ENCODE data around the gene KIF11. TPM values are rescaled to one million over a fixed set of nuclear protein-coding genes. Genes with fewer than 3 reads are reported as not detected.

Gene KIF11
- total RNA-seq, 1 donor: 4.0 TPM

DNA sequence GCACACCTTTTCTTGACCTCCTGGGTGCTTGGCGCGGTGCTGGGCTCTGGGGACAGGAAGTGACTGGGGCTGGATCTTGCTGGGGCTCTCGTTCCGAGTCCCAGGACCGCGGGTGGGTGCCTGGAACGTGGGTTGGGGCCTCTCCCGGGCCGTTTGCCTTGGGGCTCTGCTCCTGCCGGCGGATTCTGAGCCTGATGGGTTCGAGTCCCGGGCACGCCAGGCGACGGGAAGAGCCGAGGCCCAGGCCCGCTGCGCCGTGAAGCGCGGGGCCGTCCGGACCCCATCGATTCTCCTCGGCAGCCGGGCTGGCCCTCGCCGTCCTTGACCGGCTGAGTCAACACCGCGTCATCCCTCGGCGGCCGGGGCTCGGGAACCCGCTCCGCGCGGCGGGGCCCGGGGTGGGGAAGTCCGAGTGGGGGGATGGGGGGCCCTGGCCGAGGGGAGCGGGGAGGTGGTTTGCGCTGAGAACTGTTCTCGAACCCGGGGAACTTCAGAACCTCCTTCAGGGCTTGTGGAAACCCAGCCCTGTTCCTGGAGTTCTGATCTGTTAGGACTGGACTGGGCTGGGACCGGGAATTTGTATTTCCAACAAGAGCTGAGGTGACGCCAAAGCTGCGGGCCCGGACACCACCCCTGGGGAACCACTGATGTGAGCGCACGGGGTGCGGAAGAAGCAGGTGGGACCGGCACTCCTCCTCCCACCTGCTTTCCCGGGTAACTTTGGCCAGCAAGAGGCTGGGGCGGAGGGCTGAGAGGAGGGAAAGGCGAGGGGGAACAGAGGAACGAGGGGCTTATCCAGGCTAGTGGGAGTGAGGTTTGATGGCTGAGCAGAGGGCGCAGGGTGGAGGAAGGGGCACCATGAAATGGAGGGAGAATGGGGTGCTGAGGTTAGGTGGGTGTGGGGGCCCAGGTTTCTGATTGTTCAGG is 103.0 kb downstream of the KIF11 start:
- Histone ChIP-seq H3K4me3 (ENCODE audit: insufficient read depth, low read length) (peak overlapping the region; percentile 70), H2AFZ (ENCODE audit: low read length) (peak overlapping the region; percentile 84)

DNA sequence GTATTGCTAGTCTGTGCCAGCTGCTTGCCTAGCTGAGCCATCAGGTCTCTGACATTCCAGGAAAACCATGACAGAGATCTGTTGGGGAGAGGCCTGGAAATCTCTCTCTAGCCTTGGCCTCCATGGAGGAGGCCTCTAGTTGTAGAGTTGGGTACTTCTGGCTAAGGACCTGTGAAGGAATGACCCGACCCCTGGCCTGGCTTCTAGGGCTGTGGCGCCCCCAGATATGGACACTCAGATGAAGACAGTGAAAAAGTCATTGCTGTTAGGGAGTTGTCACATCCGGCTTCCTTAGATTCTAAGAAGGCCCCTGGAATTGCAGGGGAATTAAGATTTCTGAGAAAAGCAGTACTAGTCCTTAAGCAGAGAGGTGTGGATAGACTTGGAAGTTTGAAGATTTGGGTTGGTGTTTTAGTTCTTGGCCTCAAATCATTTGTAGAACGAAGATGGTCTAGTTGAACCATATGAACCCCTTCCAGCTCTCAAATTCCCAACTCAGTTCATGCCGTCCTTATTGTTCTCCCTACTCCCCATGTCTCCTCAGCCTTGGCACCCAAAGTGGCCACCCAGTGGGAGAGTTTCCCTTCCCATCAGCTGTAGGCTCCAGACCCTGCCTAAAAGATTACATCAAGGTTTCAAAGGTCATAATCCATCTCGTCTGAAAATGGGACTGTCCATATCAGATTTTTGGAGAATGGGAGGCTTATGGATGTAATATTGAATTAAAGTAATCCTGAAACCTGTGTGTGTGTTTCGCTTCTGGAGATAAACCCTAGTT is 103.9 kb downstream of the KIF11 start:
- peak overlapping the region; percentile 84 for H2AFZ ChIP-seq (ENCODE audit: low read length)

More for the DNA sequence above, 103.0 kb downstream of the KIF11 start:
- no peaks in the 10 kb centered on the region for H3K79me2 ChIP-seq (ENCODE audit: insufficient read depth, low read length)
- peak; percentile 93 for DNase-seq (ENCODE audit: insufficient read length, low spot score, missing footprints)
- H3K4me2 ChIP-seq (ENCODE audit: insufficient read depth, low read length): peak overlapping the region; percentile 74
- H3K27me3 ChIP-seq (ENCODE audit: insufficient read depth, low read length): no peaks in the 10 kb centered on the region
- no peaks in the 10 kb centered on the region for H3K36me3 ChIP-seq (ENCODE audit: insufficient read depth, low read length)
- H3K27ac ChIP-seq (ENCODE audit: low read depth, low read length): peak overlapping the region; percentile 34
- H3K4me1 ChIP-seq (ENCODE audit: insufficient read depth, low read length): peaks cover 6% of the 10 kb centered on the region
- no peaks in the 10 kb centered on the region for H3K9me3 ChIP-seq (ENCODE audit: low read depth, low read length)
- TF ChIP-seq, protein P1, sequence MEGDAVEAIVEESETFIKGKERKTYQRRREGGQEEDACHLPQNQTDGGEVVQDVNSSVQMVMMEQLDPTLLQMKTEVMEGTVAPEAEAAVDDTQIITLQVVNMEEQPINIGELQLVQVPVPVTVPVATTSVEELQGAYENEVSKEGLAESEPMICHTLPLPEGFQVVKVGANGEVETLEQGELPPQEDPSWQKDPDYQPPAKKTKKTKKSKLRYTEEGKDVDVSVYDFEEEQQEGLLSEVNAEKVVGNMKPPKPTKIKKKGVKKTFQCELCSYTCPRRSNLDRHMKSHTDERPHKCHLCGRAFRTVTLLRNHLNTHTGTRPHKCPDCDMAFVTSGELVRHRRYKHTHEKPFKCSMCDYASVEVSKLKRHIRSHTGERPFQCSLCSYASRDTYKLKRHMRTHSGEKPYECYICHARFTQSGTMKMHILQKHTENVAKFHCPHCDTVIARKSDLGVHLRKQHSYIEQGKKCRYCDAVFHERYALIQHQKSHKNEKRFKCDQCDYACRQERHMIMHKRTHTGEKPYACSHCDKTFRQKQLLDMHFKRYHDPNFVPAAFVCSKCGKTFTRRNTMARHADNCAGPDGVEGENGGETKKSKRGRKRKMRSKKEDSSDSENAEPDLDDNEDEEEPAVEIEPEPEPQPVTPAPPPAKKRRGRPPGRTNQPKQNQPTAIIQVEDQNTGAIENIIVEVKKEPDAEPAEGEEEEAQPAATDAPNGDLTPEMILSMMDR (IDR thresholded peaks at IDR 0.05; ENCODE audit: extremely low read depth, low read depth, low read length): no peak
- no peaks in the 10 kb centered on the region for H4K20me1 ChIP-seq (ENCODE audit: insufficient read depth, low read length)

DNA sequence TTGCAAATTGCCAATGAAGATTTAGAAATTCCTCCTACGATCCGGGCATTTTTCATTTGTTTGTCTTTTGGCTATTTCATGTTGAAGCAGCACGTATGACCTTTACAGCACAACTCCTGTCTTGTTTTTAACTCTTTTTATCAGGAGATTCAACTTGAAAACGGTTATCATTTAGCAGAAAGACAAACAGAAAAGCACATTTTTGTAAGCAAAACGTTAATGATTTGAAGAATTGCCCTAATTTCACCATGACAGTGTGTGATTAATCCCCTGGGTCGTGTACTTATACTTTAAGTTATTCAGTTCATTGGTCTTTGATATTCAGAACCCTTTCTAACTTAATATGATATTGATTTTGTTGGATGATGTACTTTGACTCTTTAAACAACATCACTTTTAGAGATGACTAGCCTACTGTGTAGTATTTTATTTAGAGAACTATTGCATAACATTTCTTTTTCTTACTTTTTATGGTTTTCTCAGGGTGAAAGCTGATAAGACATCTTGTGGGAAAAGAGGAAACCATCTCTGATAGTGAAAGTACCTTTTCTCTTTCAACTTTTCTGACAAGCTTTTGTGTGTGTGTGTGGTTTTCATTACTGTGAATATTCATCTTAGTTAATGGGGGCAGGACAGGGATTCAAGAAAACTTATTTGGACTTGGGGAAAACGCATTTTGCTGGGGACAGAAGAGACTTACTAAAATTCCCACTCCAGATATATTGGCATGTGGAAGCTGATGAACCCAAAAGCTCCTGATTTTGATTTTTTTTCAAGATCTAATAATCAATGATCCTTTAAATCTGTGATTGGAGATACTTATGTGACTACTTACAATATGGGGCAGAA is 105.0 kb downstream of the KIF11 start:
- H3K4me2 ChIP-seq (ENCODE audit: insufficient read depth, low read length): no peak overlapping the region
- no peaks in the 10 kb centered on the region for H3K9me3 ChIP-seq (ENCODE audit: low read depth, low read length)
- no peaks in the 10 kb centered on the region for H4K20me1 ChIP-seq (ENCODE audit: insufficient read depth, low read length)
- no peaks in the 10 kb centered on the region for H3K27me3 ChIP-seq (ENCODE audit: insufficient read depth, low read length)
- peaks cover 6% of the 10 kb centered on the region for H3K4me1 ChIP-seq (ENCODE audit: insufficient read depth, low read length)
- H2AFZ ChIP-seq (ENCODE audit: low read length): no peak overlapping the region
- H3K79me2 ChIP-seq (ENCODE audit: insufficient read depth, low read length): no peaks in the 10 kb centered on the region
- TF ChIP-seq, protein P1 (IDR thresholded peaks at IDR 0.05; ENCODE audit: extremely low read depth, low read depth, low read length): no peak
- no peak overlapping the region for H3K4me3 ChIP-seq (ENCODE audit: insufficient read depth, low read length)
- H3K36me3 ChIP-seq (ENCODE audit: insufficient read depth, low read length): no peaks in the 10 kb centered on the region
- H3K27ac ChIP-seq (ENCODE audit: low read depth, low read length): no peak overlapping the region
- peak; percentile 72 for DNase-seq (ENCODE audit: insufficient read length, low spot score, missing footprints)

More for the DNA sequence above, 103.9 kb downstream of the KIF11 start:
- Histone ChIP-seq H3K9me3 (ENCODE audit: low read depth, low read length) (no peaks in the 10 kb centered on the region), H3K4me2 (ENCODE audit: insufficient read depth, low read length) (peak overlapping the region; percentile 74), H3K79me2 (ENCODE audit: insufficient read depth, low read length) (no peaks in the 10 kb centered on the region), H3K4me1 (ENCODE audit: insufficient read depth, low read length) (peaks cover 6% of the 10 kb centered on the region), H4K20me1 (ENCODE audit: insufficient read depth, low read length) (no peaks in the 10 kb centered on the region), H3K27ac (ENCODE audit: low read depth, low read length) (no peak overlapping the region), H3K27me3 (ENCODE audit: insufficient read depth, low read length) (no peaks in the 10 kb centered on the region), H3K36me3 (ENCODE audit: insufficient read depth, low read length) (no peaks in the 10 kb centered on the region), H3K4me3 (ENCODE audit: insufficient read depth, low read length) (peak overlapping the region; percentile 70)
- DNase-seq (ENCODE audit: insufficient read length, low spot score, missing footprints): peak; percentile 65
- TF ChIP-seq, protein P1 (IDR thresholded peaks at IDR 0.05; ENCODE audit: extremely low read depth, low read depth, low read length): no peak

Data from osteoblast (primary cell).